AG20443 (cell line): ENCODE data around the gene MXI1.
A peak's percentile ranks its signal among the peaks of the same experiment; 100 is the strongest.

ENCODE experiments used
- DNase-seq: peaks from one replicate; pipeline ENCODE4 v3.0.0; 2012; ENCODE audit warnings: low spot score, mixed read lengths

Gene MXI1

GRCh38 chr10:110207011-110207804, at the start of gene MXI1:
MXI1 (plus strand) TSS chr10:110207605; CDS start chr10:110207809, 204 bp downstream.
- DNase-seq, result peak; percentile 87

- DNase-seq, result no peak
Observed at GRCh38 chr10:110158051-110159005, 49.1 kb upstream of the MXI1 start.

- no peak for DNase-seq
Observed at GRCh38 chr10:110160081-110160480, 47.3 kb upstream of the MXI1 start.

GRCh38 chr10:110160522-110160921, 46.9 kb upstream of the MXI1 start:
- DNase-seq, result no peak

GRCh38 chr10:110162741-110163145, 44.7 kb upstream of the MXI1 start:
- DNase-seq, result no peak

GRCh38 chr10:110163192-110163773, 44.1 kb upstream of the MXI1 start:
- DNase-seq, result no peak

- no peak for DNase-seq
Observed at GRCh38 chr10:110163841-110164240, 43.6 kb upstream of the MXI1 start.

GRCh38 chr10:110165239-110165638, 42.2 kb upstream of the MXI1 start:
- no peak for DNase-seq

GRCh38 chr10:110167149-110167548, 40.3 kb upstream of the MXI1 start:
- no peak for DNase-seq

- DNase-seq, result no peak
Observed at GRCh38 chr10:110168601-110169481, 38.6 kb upstream of the MXI1 start.

GRCh38 chr10:110169586-110169985, 37.8 kb upstream of the MXI1 start:
- no peak for DNase-seq

GRCh38 chr10:110170142-110170971, 37.0 kb upstream of the MXI1 start:
- no peak for DNase-seq

GRCh38 chr10:110171032-110171431, 36.4 kb upstream of the MXI1 start:
- no peak for DNase-seq

- DNase-seq, result no peak
Observed at GRCh38 chr10:110172155-110172554, 35.2 kb upstream of the MXI1 start.

- no peak for DNase-seq
Observed at GRCh38 chr10:110174201-110174600, 33.2 kb upstream of the MXI1 start.

- no peak for DNase-seq
Observed at GRCh38 chr10:110174816-110175215, 32.6 kb upstream of the MXI1 start.

- DNase-seq, result no peak
Observed at GRCh38 chr10:110175406-110175805, 32.0 kb upstream of the MXI1 start.

GRCh38 chr10:110176141-110177030, 31.0 kb upstream of the MXI1 start:
- DNase-seq, result no peak

GRCh38 chr10:110179220-110179619, 28.2 kb upstream of the MXI1 start:
- DNase-seq, result no peak

GRCh38 chr10:110181451-110181850, 26.0 kb upstream of the MXI1 start:
- DNase-seq, result no peak
